K562 (cell line): Measurements from ENCODE around the gene SIRT2. TPM values are rescaled to one million over a fixed set of nuclear protein-coding genes. Genes with fewer than 3 reads are reported as not detected.
A peak's percentile ranks its signal among the peaks of the same experiment; 100 is the strongest.

Experiments used
- AFF4 ChIP-seq: sonication (generic); formaldehyde crosslinking; IDR thresholded peaks from 2 replicates; pipeline ENCODE4 v1.8.0; 2023; ENCODE audit warnings: mild to moderate bottlenecking, missing genetic modification reagents
- ASH1L ChIP-seq: fragments of 450-650 bp; IDR thresholded peaks from 2 replicates; pipeline ENCODE4 v1.6.1; 2018; ENCODE audit warnings: borderline replicate concordance, mild to moderate bottlenecking, low read depth; ENCODE audit not compliant: partially characterized antibody
- CTBP1 ChIP-seq: fragments of 450-650 bp; IDR thresholded peaks from 2 replicates; pipeline ENCODE4 v1.6.1; 2016; ENCODE audit warnings: borderline replicate concordance
- CXXC5 ChIP-seq: fragments of 250-450 bp; sonication (Bioruptor Pico); IDR thresholded peaks from 2 replicates; pipeline ENCODE4 v1.8.0; 2022; ENCODE audit warnings: inconsistent platforms, mild to moderate bottlenecking, moderate library complexity
- EGR1 ChIP-seq: fragments of 450-650 bp; conservative IDR thresholded peaks from 2 replicates; pipeline ENCODE4 v1.6.1; 2017; ENCODE audit warnings: mild to moderate bottlenecking
- ELF1 ChIP-seq: fragments of 200-800 bp; sonication (Bioruptor generic); IDR thresholded peaks from 2 replicates; pipeline ENCODE4 v1.6.1; 2016; ENCODE audit warnings: missing genetic modification characterization, missing compliant biosample characterization
- ESRRA ChIP-seq: fragments of 450-650 bp; IDR thresholded peaks from 2 replicates; pipeline ENCODE4 v1.6.1; 2014; ENCODE audit warnings: low read depth, mild to moderate bottlenecking, moderate library complexity, borderline replicate concordance
- GTF2B ChIP-seq: IDR thresholded peaks from 2 replicates; pipeline ENCODE4 v1.6.1; 2011; ENCODE audit not compliant: insufficient read length; ENCODE audit errors: extremely low read depth
- HMGN3 ChIP-seq: IDR thresholded peaks from 2 replicates; pipeline ENCODE4 v1.6.1; 2011; ENCODE audit warnings: borderline replicate concordance, low read depth, mild to moderate bottlenecking, mixed read lengths, low read length; ENCODE audit not compliant: insufficient read length; ENCODE audit errors: extremely low read depth
- KLF6 ChIP-seq: fragments of 250-450 bp; sonication (Bioruptor Pico); IDR thresholded peaks from 2 replicates; pipeline ENCODE4 v1.4.0; 2020; ENCODE audit warnings: mild to moderate bottlenecking, moderate library complexity, borderline replicate concordance
- MAFF ChIP-seq: IDR thresholded peaks from 2 replicates; pipeline ENCODE4 v1.6.1; 2012; ENCODE audit warnings: low read length, improper control_type of control experiment
- MXD1 ChIP-seq: fragments of 250-450 bp; sonication (Bioruptor Pico); IDR thresholded peaks from 2 replicates; pipeline ENCODE4 v1.8.0; 2021; ENCODE audit warnings: borderline replicate concordance, mild to moderate bottlenecking, moderate library complexity; ENCODE audit not compliant: poor library complexity, severe bottlenecking
- NCOR1 ChIP-seq: fragments of 450-650 bp; IDR thresholded peaks from 2 replicates; pipeline ENCODE4 v1.6.1; 2016; ENCODE audit warnings: mild to moderate bottlenecking, moderate library complexity
- PHTF2 ChIP-seq: fragments of 250-450 bp; sonication (Bioruptor Pico); IDR thresholded peaks from 2 replicates; pipeline ENCODE4 v1.5.0; 2021; ENCODE audit warnings: mild to moderate bottlenecking
- POLR2G ChIP-seq: fragments of 200-400 bp; formaldehyde crosslinking; IDR thresholded peaks from 2 replicates; pipeline ENCODE4 v1.6.1; 2017; ENCODE audit warnings: low read depth, mild to moderate bottlenecking, antibody characterized with exemption, low read length, moderate library complexity
- RUNX1 ChIP-seq: sonication (generic); IDR thresholded peaks from 2 replicates; pipeline ENCODE4 v1.6.1; 2016; ENCODE audit warnings: antibody characterized with exemption, low read depth
- SMAD3 ChIP-seq: fragments of 450-650 bp; formaldehyde crosslinking; conservative IDR thresholded peaks from 2 replicates; pipeline ENCODE4 v1.4.0; 2020; ENCODE audit warnings: mild to moderate bottlenecking
- TCF15 ChIP-seq: fragments of 250-450 bp; sonication (Bioruptor Pico); IDR thresholded peaks from 2 replicates; pipeline ENCODE4 v1.8.0; 2022; ENCODE audit warnings: moderate library complexity, mild to moderate bottlenecking, inconsistent platforms
- TCFL5 ChIP-seq: fragments of 250-450 bp; sonication (Bioruptor Pico); conservative IDR thresholded peaks from 2 replicates; pipeline ENCODE4 v1.6.1; 2021; ENCODE audit warnings: mild to moderate bottlenecking, moderate library complexity, matching md5 sums
- TRIM24 ChIP-seq, 2 experiments: fragments of 450-650 bp; IDR thresholded peaks; 2 replicates each; pipeline ENCODE4 v1.6.1; 2016
- ZC3H4 ChIP-seq: sonication (generic); formaldehyde crosslinking; IDR thresholded peaks from 2 replicates; pipeline ENCODE4 v1.9.0; 2021; ENCODE audit warnings: missing genetic modification reagents, borderline replicate concordance
- ZFP1 ChIP-seq: fragments of 450-650 bp; formaldehyde crosslinking; IDR thresholded peaks from 2 replicates; pipeline ENCODE4 v1.4.0; 2020; ENCODE audit warnings: mild to moderate bottlenecking, mixed read lengths
- ZNF143 ChIP-seq: sonication (generic); formaldehyde crosslinking; IDR thresholded peaks from 2 replicates; pipeline ENCODE4 v1.9.0; 2022; ENCODE audit warnings: mild to moderate bottlenecking, missing genetic modification reagents
- ZNF699 ChIP-seq: fragments of 250-450 bp; sonication (Bioruptor Pico); IDR thresholded peaks from 2 replicates; pipeline ENCODE4 v1.8.0; 2021; ENCODE audit warnings: mild to moderate bottlenecking, moderate library complexity; ENCODE audit not compliant: insufficient replicate concordance
- polyA plus RNA-seq, 8 experiments: library from polyadenylated mRNA; depleted of rRNA in 4 of 8; stranded (reverse) in 5 of 8; unstranded in 3 of 8; fragments of >200 nt; fragmentation: Nextera tagmentation in 2 of 8; fragmentation: Illumina TruSeq in 1 of 8; extraction: Ambion mirVana in 2 of 8; extraction: Trizol in 1 of 8; gene quantifications; 2 replicates each; pipeline versions ENCODE4 v1.2.1 to v1.2.3, GENCODE V29; 2011 to 2014; ENCODE audit warnings: inconsistent platforms in 1 of 8, missing spikeins in 1 of 8
- total RNA-seq, 7 experiments: library from RNA; depleted of rRNA in 6 of 7; stranded (reverse); fragments of >200 nt in 6 of 7; fragmentation: Illumina TruSeq in 2 of 7; extraction: Trizol in 2 of 7; gene quantifications; 2 replicates each; pipeline versions ENCODE4 v1.2.1 to v1.2.3, GENCODE V29; 2011 to 2021; ENCODE audit warnings: low replicate concordance in 1 of 7

The SIRT2 gene
- total and polyA plus RNA-seq, 9 of the 15 experiments (the other 6 are each of a cell fraction or from before 2014, with no cell fraction given): 2.3 to 35.2 (median 22.9) TPM

GRCh38 chr19:38862321-38863059 lies 36.9 kb downstream of the SIRT2 start (continued):
- TF ChIP-seq ASH1L (no peak), TCF15 (no peak), ESRRA (peak; percentile 56; the same call in 1 of the 2 replicates), POLR2G (no peak), GTF2B (no peak), MAFF (no peak), ZNF143 (CRISPR knock-in tag) (no peak), PHTF2 (CRISPR knock-in tag) (no peak), HMGN3 (no peak), CXXC5 (CRISPR knock-in tag) (peak; percentile 44; the same call in 1 of the 2 replicates), ZC3H4 (CRISPR knock-in tag) (no peak), EGR1 (no peak), AFF4 (CRISPR knock-in tag) (no peak), SMAD3 (CRISPR knock-in tag) (peak; percentile 46; the same call in 1 of the 2 replicates), ELF1 (tag) (peak; percentile 60), ZNF699 (CRISPR knock-in tag) (no peak), CTBP1 (peak; percentile 87; the same call in 1 of the 2 replicates), MXD1 (CRISPR knock-in tag) (no peak), TRIM24 (IDR thresholded peaks at IDR 0.05) (peak in 1 of 2 experiments; percentile 63; a peak in 1 of 4 replicates), NCOR1 (peak; percentile 59), ZFP1 (CRISPR knock-in tag) (no peak), KLF6 (CRISPR knock-in tag) (no peak), RUNX1 (no peak), TCFL5 (CRISPR knock-in tag) (no peak)
